Measurements from ENCODE around the gene AUTS2.

Gene AUTS2

DNA sequence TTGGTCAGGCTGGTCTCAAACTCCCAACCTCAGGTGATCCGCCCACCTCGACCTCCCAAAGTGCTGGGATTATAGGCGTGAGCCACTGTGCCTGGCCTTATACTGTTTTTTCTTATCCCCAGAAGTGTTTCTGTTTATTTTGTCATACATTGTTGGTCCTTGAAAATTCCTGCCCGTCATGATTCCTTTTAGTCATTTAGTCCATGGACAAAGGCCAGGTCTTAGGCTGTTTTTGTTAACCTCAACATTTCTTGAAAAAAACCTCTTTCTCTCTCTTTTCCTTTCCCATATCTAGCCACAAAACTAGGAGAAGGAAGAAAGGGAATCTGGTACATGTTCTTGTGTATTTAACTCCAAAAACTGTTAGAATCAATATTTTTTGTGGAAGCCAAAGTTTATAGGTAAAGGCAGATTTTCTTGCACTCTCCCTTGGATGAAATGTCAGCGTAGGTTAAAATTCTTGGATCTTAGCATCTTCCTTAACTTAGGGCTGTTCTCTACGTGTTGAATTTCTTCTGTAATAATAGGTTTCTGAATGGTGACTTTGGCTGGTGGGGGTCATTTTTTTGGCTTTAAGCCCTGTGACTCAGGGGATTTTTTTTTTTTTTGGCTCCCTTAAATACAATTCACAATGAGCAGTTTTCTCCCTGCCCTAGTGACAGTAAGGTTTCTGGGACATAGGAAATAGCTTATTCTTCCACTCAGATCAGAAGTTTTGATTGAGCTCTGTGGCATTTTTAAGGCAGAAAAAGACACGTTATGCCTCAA, 500.8 kb downstream of the AUTS2 start:
- DNase-seq, result no peak

DNA sequence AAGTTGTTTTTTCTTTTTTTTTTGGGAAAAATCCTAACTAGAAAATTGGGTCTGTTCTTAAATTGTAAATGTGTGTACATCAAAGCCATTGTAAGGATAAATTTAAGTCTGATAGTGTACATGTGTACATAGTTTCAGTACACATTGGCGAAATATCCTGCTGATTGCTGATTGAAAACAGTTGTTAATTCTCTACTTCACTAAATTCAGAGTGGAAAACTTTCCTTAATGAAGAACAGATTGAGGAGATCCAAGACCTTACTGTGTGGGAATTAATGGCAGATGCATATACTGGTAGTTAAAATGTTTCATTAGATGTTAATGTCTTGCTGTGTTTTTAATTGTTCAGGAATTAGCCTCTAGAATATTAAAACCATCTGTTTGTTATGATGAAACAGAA, 506.0 kb downstream of the AUTS2 start:
- DNase-seq, result no peak

DNA sequence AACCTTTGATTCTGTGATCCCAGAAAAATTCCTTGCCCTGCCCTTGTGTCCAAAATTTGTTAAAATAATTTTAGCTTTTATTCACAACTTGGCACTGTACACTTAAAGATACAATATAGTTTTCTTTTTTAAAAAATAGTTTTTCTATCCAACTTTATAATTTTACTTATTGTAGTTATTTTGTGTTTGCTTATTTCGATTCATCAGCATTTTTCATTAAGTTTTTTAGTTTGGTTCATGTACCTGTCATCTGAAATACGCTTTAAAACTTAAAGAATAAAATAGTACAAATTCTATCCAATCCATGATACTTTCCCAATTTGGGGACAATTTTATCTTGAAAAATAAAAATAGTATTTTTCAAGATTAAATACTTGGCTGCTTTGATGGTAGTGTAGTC, 514.8 kb downstream of the AUTS2 start:
- no peak for DNase-seq

DNA sequence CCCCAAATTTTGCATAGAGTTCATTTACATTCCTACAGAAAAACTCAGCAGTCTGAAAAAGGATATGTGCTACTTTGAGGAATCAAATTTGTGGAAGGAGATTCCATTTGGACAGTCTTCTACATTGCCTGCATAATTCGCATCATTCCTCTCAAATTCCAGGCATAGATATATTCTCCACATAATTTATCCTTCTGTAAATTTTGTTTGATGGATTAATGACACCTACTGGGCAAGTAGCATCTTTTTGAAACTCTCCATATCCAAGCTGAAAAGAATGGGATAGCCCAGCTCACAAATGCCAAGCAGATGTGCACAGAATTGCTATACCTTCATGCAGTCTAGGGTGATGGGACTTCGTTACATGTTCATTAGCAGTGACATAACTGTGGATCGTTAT, 515.3 kb downstream of the AUTS2 start:
- no peak for DNase-seq

DNA sequence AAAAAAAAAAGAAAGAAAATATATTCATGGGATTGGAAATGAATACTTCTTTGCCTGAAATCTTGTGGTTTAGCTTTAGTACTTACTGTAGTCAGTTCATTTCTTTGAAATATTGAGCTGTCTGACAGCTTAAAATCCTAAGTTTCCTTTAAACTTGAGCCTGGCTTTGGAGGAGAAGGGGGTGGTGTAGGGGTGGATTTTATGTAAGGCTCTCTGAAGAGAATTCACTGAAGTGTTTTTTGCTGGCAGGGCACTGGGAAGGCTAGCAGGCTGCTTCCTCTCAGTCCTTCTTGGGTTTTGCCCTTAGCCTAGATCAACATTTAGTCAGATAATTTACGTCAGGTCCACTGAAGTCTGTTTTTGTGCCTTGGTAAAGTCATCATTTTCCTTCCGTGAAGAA, 516.5 kb downstream of the AUTS2 start:
- DNase-seq, result no peak

DNA sequence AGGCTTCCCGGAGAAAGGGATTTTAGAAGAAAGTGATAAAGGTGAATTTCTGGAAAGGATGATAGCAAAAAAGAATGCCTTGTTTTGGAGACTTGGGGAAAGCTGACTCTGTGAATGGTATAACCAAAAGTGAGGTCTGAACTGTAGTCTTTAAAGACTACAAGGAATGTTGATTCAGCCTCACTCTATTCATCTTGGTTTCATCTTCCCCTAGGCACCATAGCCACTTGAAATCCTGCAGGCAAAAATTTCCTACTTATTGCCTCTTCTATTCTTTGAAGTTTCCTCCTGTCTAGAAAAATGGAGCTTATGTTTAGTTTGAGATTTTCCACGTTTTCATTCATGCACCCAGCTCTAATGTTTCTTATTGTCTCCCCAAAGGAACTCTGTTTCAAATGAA, 518.0 kb downstream of the AUTS2 start:
- DNase-seq, result no peak

DNA sequence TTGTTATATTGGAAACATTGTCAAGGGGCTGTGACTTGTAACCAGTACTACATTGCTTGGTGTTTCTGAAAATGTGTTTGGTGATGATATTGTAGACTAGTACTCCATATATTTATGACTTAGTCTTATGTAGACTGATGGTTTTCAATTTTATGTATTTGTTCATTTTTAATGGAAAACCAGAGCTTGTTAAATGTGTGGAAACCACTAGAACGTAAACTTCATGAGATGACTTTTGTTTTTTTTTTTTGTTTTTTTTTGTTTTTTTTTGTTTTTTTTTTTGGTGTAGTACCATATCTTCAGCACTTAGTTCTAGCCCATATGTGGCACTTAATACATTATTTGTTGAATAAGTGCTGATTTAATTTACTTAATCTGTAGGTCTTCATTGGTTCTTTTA, 518.6 kb downstream of the AUTS2 start:
- no peak for DNase-seq

DNA sequence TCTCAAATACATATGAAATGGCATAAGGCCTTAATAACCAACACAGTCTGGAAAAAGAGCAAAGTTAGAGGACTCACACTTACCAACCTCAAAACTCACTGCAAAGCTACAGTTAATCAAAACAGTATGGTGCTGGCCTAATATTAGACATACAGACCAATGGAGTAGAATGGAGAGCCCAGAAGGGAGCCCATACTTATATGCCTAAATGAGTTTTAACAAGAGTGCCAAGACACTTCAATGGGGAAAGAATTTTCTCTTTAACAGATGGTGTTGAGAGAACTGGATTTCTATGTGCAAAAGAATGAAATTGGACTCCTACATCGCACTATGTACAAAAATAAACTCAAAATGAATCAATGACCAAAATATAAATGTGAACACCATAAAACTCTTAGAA, 522.6 kb downstream of the AUTS2 start:
- DNase-seq, result no peak

DNA sequence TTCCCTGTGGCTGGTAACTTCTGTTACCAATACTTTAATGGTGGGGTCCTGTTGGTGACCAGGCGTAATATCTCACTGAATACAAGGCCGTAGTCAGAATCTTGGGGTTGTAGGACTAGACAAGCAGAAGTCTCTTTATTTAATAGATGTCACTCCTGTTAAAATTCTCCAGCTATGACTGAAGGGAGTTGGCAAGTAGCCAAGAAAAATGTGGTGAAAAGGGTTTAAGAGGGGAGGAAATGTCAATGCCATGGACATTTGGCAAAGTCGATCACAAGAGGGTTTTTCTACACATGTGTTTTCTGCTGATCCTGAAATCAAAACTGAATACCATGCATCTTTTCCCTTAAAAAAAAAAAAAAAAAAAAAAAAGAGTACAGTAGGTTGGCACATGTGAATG, 533.5 kb downstream of the AUTS2 start:
- DNase-seq, result no peak

DNA sequence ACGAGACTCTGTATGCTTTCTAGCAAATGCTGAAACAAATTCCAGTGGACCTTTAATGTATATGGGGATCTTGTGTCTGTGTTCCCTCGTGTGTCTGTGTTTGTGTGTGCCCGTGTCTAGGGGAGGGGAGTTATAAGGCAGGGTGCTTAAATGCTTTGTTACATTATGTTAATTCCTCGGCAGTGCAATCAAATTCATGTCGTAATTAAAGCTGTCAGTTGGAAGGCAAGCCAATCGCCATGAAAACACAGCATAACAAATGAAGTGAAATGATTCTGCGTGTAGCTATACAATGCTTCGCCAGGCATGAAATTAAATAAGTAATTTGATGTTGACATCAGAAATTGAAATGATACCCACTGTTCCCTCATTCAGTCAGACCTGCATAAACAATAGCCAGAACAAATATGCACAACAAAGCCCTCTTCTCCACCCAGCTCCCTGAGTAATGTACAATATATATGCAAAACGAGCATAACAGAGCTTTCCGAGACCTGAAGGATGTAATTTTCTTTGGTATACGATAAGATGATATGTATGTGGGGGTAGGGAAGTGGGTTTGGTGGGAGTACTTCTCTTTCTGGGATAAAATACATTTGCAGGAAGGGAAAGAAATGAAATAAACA, 534.1 kb downstream of the AUTS2 start:
- DNase-seq, result no peak

DNA sequence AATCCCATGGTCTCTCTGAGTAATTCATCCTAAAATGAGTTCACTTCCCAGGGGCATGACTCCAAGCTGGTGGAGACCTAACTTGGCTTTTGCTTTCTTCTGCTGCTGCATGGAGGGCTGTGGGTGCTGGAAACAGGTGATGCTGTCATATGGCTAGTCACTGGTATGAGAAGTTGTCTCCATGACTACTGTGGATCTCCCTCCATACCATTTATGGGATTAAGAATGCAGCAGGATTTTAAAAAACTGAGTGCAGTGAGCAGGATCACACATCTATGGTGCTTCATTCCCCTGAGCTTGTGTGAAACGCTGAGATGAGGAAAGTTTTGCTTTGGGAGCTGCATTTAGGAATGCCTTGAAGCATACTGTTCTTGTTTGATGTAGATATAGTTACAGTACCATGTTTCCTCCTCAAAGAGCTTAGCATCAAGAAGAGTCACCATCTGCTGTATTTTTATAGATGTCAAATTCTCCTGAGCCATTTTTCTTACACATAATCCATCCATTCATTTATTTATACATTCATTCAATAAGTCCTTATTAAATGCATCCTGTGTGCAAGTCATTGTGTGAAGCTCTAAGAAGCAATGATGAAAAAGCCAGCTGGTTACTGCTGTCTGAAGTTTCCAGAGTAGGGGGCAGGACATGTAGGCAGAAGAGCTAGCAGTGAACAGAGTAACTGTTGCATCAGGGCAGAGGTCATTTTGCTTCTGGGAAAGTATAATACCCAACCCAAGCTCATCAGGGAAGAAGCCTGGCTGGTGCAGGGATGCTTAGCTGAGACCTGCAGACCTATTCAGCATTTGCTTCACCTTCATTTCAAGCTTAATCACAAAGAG, 534.8 kb downstream of the AUTS2 start:
- no peak for DNase-seq

DNA sequence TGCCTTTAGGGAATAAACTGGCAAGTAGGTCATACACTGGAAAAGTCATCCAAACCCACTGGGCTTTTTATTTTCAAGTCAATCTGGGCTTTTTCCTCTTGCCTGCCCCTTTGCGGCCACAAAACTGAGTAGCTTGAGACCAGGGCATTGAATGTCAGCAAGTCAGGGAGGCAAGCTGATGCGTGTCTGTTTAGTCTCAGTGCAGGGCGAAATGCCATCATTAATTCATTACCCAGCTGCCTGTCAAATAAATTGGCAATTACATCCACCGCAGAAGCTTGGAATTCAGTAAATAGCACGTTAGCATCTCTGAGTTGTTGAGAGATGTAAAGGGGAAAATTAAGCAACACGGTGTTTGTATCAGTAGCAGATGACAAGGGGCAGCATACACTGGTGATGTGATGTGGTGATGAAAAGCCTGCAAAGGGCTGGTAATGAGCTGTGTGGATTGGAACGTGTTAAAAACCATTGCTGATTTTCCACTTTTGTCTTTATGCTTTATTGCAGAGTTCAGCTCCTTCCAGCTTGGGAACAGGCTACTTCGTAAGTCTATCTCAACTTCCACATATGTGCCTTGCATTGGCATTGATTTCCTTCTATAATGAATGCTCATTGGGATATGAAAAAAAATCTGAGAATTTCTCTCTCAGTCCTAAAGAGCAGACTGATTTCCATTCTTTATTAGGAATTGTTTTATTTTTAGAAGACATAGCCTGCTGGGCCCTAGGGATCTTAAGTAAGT, 535.9 kb downstream of the AUTS2 start:
- no peak for DNase-seq

DNA sequence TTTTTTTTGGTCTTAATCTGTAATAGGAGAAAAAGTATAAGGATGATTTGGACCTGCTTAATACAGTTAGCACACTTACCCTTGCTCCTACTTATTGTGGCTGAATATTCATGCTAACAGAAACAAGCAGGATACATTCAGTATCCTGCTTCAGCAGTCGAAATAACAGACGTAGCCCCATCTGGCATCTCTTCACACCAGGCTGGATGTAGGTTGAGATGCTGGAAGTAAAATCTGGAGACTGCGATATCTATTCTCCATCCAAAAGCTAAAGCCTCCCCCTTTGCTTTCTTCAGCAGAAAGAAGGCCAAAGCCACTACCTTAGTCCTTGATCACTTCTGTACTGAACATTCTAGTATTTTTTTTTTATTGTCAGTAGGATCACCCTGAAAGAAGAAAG, 537.4 kb downstream of the AUTS2 start:
- no peak for DNase-seq

DNA sequence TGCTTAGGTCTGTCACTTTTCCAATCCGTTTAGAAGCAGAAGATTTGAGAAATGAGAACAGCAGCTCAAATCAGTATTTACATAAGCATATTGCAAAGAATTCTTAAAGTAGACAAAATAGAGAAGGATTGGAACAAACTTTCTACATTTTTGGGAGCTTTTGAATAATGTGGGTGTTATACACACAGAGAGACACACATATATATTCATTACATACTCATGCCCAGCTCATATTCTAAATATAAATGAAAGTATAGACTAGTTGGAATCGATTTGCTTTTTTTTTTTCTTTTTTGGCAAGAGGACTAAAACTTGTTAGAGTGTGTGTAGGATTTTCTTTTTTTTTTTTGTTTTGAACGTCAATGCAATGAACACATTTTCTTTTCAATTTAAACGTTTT, 538.9 kb downstream of the AUTS2 start:
- DNase-seq, result no peak

DNA sequence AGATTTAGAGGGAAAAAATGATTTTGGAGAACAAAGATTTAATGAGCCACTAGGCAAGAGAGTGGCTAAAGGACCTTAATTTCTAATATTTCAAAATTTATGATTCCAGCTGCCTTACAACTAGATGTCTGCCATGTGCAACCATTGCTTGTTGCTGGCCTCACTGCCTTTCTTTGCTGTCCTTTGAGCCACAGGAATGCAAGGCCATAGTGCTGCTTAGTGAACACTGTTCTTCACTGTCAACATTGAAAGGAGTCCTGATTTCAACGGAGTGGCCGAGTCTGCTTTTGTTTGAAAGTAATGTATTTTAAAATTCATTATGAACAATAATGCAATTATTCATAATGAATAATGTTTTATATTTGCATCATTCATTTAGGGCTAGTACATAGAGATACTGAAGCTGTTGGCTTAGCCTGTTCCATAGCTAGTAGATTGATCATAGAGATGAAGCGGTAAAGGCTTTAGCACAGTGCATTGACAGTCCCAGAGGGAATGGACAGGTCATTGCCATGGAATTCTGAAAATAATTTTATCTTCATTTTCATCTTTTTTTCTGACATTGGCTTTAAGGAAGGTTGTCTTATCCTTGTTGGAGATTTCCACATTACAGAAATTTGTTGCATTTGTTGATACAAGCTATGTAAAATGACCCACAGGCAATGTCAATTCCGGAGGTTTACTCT, 544.1 kb downstream of the AUTS2 start:
- DNase-seq, result no peak

DNA sequence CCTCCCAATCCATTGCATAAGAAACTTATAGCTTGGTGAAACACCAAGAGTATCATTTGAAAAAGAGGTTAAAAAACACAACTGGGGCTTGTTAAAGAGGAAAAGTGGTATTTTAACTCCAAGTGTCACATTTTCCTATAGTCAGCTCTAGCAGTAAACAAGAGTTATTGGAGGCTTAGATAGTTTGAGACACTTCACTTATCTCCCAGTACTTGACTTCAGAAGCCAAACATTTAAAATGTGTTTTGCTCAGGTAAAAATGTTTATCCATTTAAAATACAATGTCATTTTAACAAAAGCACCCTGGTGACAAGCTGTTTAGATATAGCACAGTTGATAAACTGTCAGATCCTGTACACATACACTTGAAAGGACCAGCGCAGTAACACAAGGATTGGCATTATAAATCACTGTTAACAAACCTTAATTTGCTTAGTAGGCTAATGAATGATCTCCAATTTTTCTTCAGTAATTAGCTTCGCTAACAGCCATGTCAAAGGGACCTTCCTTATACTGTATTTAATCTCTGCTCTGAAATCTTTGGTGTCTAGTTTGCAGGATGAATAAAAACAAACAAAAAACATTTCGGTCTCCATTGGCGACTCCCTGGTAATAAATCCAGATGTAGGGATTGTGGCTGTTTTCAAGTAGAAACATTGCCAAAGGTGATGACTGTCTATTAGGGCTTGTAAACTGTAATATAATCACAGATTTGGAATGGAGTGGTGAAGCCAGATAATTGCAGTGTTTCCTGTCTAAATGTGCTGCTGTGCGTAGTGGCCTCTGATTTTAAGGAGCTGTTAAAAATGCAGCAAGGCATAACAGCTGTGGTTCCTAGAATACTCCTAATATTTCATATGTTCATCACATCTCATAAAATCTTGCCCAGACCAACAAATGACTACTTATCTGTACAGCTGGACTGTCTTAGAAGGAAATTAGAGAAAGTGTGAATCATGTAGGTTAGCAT, 545.1 kb downstream of the AUTS2 start:
- no peak for DNase-seq

DNA sequence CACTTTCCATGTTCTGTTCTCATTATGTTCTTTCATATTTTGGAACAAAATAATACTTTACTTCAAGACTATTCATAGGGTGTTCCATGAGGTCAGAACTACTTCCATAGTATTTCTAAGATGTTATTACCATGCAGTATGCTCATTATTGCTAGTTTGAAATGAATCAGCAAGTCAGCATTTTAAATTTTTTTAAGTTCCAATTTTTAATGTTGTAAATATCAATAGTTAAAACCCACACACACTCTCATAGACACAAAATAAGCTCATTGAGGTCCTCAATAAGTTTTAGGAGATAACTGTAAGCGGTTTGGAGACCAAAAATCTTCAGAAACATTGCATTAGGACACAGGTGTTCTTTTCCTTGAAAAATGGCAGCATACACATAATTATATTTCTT, 550.7 kb downstream of the AUTS2 start:
- DNase-seq, result no peak

DNA sequence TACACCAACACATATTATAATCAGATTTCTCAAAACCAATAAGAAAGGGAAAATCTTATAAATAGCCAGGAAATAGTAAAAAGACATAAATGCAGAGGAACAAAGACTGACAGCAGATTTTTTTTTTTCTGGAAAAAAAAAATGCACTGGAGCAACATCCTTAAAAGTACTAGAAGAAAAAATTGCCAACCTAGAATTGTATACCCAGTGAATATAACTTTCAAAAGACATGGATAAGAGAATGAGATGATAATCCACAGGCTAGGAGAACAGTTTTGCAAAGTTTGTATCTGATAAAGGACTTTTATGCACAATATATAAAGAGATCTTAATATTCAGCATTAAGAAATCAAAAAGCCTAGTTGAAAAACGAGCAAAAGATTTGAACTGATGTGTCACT, 554.0 kb downstream of the AUTS2 start:
- DNase-seq, result no peak

DNA sequence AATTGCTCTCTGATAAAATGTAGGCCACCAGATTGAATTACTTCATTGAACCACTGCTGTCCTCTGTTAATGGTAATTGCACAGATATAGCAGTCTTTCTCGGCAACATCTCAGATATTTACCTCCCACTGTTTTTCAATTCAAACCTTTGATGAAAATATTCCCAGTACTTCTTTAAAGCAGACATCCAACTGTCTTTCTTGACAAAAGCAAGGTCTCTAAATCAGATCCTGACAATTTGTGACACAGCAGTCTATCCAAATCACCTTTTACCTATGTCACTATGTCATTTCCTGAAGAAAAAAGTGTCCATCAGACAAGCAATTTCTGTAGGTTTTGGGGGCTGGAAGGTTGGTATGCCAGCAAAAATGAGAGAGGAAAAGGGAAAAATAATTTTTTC, 555.7 kb downstream of the AUTS2 start:
- DNase-seq, result no peak

DNA sequence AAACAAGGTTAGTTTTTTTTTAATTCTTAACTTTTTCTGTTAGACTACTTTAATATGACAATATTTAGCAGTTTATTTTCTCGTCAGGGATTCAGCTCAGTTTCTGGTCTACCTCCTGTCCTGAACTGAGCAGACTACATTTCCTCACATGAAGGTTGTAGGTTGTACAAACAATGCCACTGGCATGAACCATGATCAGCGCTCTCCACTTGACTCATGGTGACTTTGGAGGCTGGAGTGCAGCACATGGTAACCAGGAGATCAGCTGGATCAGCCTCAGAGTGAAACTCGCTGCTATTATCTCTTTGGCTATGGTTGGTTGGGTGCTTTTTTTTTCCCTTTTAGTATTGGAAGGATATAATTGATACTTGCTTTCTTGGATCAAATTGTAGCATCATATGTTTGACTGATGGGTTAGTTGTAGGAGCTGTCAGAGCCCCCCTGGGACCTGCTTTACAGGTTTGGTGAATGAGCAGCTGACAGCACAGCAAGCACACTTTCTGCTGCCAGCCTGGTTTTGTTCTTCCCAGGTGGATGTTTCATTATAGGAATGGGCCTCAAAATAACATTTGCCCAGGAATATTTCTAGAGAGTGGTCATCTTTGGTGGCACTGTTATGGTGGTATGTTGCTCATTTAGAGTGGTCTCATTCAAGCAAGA, 556.4 kb downstream of the AUTS2 start:
- no peak for DNase-seq

DNA sequence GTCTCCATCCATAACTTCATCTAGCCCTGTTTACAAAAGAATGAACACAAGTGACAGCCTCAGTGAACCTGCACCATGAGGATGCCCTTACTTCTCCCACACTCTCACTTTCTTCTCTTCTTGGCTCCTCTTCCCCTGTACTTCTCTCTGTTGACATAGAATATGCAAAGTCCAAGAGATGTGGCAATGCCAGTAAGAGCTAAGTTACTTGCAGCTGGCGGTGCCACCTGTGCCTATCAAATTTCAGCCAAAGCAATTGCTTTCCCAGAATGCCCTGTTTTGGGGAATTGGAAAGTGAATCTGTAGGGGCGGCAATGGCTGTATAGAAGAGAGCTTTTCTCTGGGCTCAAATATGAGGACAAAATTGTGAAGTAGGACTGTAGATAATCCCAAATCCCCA, 557.8 kb downstream of the AUTS2 start:
- no peak for DNase-seq
